ENCODE data around the gene PSAP.
A peak's percentile ranks its signal among the peaks of the same experiment; 100 is the strongest.

The PSAP gene

DNA sequence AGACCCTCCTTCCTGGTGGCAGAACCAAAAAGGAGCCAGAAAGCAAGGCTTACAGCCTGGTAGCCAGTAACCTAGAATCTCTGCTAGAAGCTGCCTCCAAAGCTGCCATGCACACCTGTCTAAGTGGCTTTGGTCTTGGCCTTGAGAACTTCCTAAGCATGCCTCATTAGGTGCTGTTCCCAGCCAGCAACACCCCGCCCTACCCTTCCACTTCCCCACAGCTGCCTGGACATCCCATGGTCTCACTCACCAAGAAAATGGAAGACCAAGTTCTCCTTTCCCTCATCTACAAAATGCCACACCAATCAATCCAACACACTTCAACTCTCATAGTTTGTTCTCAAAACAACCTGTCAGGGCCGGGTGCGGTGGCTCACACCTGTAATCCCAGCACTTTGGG is 4.2 kb downstream of the PSAP start:
- no peak overlapping the region for H3K4me3 ChIP-seq (ENCODE audit: low read length)
- DNase-seq (ENCODE audit: low read depth), result no peak
- TF ChIP-seq, protein P1, sequence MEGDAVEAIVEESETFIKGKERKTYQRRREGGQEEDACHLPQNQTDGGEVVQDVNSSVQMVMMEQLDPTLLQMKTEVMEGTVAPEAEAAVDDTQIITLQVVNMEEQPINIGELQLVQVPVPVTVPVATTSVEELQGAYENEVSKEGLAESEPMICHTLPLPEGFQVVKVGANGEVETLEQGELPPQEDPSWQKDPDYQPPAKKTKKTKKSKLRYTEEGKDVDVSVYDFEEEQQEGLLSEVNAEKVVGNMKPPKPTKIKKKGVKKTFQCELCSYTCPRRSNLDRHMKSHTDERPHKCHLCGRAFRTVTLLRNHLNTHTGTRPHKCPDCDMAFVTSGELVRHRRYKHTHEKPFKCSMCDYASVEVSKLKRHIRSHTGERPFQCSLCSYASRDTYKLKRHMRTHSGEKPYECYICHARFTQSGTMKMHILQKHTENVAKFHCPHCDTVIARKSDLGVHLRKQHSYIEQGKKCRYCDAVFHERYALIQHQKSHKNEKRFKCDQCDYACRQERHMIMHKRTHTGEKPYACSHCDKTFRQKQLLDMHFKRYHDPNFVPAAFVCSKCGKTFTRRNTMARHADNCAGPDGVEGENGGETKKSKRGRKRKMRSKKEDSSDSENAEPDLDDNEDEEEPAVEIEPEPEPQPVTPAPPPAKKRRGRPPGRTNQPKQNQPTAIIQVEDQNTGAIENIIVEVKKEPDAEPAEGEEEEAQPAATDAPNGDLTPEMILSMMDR (IDR thresholded peaks at IDR 0.05; ENCODE audit: insufficient read depth, low read depth, low read length, missing control alignments), result no peak

DNA sequence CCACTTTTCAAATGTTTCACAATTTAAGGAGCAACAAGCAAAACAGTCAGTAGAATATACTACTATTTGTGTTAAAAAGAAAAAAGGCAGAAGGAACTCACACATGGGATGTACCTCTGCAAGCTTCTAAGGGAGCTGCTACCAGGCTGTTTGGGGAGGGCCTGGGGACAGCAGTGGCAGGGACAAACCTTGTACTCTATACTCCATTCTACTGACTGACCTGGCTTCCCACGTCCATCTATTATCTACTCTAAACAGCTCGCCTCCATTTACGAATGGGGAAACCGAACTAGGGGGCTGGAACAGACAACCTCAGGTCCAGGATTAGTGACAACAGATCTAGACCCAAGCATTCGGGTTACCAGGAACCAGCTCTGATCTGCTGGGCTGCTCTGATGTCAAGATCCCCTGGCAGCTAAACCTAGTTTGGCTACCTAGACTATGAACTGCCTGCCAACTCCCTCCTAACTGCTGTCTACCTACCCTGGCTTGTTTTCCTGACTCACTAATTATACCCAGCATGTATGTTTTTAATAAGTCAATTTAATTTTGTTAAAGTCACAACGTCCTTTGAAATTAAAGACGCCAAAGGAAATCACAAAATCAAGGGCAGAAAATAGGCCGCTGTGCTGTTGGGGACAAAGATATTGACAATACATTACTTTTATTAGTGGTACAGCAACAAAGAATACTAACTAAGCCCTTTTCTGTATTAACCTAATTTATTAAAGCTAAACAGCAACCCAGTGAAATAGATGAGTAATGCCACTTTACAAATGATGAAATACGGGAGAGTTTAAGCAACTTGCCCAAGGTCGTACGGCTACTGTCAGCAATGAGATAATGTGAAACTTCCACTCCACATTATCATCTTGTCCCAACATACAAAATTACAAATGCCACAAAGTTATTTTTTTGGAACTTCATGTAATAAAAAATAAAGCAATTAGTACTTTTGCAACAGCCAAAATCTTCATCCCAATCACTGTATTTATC is 5.3 kb downstream of the PSAP start:
- TF ChIP-seq, protein P1 (IDR thresholded peaks at IDR 0.05; ENCODE audit: insufficient read depth, low read depth, low read length, missing control alignments), result no peak
- DNase-seq (ENCODE audit: low read depth), result peak; percentile 78
- H3K4me3 ChIP-seq (ENCODE audit: low read length), result no peak overlapping the region

DNA sequence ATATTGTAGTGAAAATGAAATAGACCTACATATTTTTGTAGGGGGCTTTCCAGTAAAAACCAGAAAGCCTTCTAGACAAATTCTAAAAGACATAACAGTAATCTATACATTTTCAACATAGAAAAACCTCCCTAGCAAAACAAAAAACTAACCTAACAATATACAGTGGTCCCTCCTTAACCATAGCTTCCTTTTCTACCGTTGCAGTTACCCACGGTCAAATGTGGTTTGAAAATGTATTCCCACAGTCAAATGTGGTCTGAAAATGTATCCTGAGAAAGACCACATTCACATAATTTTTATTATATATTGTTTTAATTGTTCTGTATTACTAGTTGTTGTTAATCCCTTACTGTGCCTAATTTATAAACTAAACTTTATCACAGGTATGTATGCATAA is 6.4 kb downstream of the PSAP start:
- H3K4me3 ChIP-seq (ENCODE audit: low read length), result no peak overlapping the region
- TF ChIP-seq, protein P1 (IDR thresholded peaks at IDR 0.05; ENCODE audit: insufficient read depth, low read depth, low read length, missing control alignments), result no peak
- DNase-seq (ENCODE audit: low read depth), result no peak

DNA sequence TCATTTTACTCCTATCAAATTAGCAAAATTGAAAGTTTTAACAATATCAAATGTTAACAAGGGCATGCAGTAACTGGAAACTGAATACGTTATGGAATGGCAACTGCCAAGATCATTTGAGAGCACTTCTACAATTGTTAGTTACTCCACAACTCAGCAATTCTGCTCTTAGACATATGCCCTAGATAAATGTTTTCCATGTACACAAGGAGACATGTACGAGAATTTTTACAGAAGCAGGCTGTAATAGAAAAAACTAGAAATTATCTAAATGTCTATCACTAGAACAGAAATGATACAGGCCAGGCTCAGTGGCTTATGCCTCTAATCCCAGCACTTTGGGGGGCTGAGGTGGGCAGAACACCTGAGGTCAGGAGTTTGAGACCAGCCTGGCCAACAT is 7.0 kb downstream of the PSAP start:
- DNase-seq (ENCODE audit: low read depth), result no peak
- TF ChIP-seq, protein P1 (IDR thresholded peaks at IDR 0.05; ENCODE audit: insufficient read depth, low read depth, low read length, missing control alignments), result no peak
- H3K4me3 ChIP-seq (ENCODE audit: low read length), result no peak overlapping the region

DNA sequence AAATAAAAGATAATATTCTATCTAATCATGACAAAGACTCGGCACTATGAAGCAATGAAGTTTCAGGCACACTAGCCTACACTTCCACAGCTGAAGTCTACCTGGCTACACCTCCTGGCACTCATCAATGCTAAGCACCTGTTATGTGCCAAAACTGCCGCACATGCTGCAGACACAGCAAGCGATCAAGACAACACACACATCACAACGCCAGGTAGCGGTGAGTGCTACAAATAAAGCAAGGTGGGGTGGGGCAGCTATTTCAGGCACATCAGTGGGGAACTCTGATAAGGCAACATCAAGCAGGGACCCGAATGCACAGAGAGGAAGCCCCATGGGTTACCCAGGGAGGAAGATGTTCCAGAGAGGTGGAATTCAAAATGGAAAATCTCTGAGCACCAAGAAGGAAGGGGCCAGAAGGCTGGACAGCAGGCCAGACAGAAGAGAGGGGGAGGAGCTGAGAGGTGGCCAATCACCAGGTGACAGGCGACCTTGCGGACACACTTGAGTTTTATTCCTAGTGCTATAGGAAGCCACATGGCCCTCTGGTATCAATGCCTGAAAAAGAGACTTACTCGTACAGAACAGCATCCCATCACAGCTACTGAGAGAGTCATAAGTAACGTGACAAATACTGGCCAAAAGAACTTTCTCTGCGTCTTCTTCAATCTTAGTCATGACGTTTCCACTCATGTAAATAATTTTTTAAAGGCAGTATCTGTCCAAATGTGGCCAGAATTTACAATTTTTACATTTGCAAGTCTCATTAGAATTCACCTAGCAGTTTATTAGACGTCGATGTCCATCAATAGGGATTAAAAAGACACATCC is 8.0 kb downstream of the PSAP start:
- TF ChIP-seq, protein P1 (IDR thresholded peaks at IDR 0.05; ENCODE audit: insufficient read depth, low read depth, low read length, missing control alignments), result no peak
- DNase-seq (ENCODE audit: low read depth), result no peak
- no peak overlapping the region for H3K4me3 ChIP-seq (ENCODE audit: low read length)

DNA sequence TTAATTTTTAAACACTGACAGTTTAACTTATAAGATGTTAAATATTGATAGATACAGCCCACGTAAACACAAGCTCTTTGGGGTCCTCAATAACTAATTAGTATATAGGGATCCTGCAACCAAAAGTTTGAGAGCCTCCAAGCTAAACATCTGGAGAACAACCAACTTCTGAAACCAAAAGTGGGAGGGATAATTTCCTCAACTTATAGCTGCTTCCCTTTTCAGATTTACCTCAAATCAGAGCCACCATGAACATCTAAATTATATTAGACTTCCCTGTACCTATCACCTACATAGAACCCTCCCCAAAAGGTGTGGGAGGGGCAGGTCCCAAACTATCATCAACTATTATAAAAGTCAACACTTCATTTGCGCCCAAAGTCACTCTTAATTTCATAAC is 8.6 kb downstream of the PSAP start:
- DNase-seq (ENCODE audit: low read depth), result no peak
- no peak overlapping the region for H3K4me3 ChIP-seq (ENCODE audit: low read length)
- TF ChIP-seq, protein P1 (IDR thresholded peaks at IDR 0.05; ENCODE audit: insufficient read depth, low read depth, low read length, missing control alignments), result no peak
